ENCODE data around the gene CD46.

CD46 gene

GRCh38 chr1:207838156-207839082 lies 86.6 kb downstream of the CD46 start:
- no peak for TF ChIP-seq CTCF (IDR thresholded peaks at IDR 0.05; ENCODE audit: low read depth, low read length)
- no peak for DNase-seq
- no peaks in the 10 kb centered on the region for H3K9me3 ChIP-seq
- H3K36me3 ChIP-seq = no peaks in the 10 kb centered on the region
- no peaks in the 10 kb centered on the region for H3K27me3 ChIP-seq
- no peak overlapping the region for H3K4me3 ChIP-seq (ENCODE audit: low read depth, low read length)
- no peaks in the 10 kb centered on the region for H3K4me1 ChIP-seq

GRCh38 chr1:207839083-207839413 lies 87.2 kb downstream of the CD46 start:
- no peaks in the 10 kb centered on the region for H3K4me1 ChIP-seq
- no peak overlapping the region for H3K4me3 ChIP-seq (ENCODE audit: low read depth, low read length)
- no peak for TF ChIP-seq CTCF (IDR thresholded peaks at IDR 0.05; ENCODE audit: low read depth, low read length)
- H3K9me3 ChIP-seq = no peaks in the 10 kb centered on the region
- H3K27me3 ChIP-seq = no peaks in the 10 kb centered on the region
- no peak for DNase-seq
- H3K36me3 ChIP-seq = no peaks in the 10 kb centered on the region

GRCh38 chr1:207840380-207840779 lies 88.5 kb downstream of the CD46 start:
- DNase-seq = no peak
- no peaks in the 10 kb centered on the region for H3K36me3 ChIP-seq
- H3K9me3 ChIP-seq = no peaks in the 10 kb centered on the region
- H3K4me1 ChIP-seq = no peaks in the 10 kb centered on the region
- H3K27me3 ChIP-seq = no peaks in the 10 kb centered on the region
- TF ChIP-seq CTCF (IDR thresholded peaks at IDR 0.05; ENCODE audit: low read depth, low read length) = no peak
- H3K4me3 ChIP-seq (ENCODE audit: low read depth, low read length) = no peak overlapping the region

GRCh38 chr1:207841293-207841692 lies 89.4 kb downstream of the CD46 start:
- no peaks in the 10 kb centered on the region for H3K36me3 ChIP-seq
- DNase-seq = no peak
- no peaks in the 10 kb centered on the region for H3K9me3 ChIP-seq
- H3K4me1 ChIP-seq = no peaks in the 10 kb centered on the region
- no peaks in the 10 kb centered on the region for H3K27me3 ChIP-seq
- no peak for TF ChIP-seq CTCF (IDR thresholded peaks at IDR 0.05; ENCODE audit: low read depth, low read length)
- no peak overlapping the region for H3K4me3 ChIP-seq (ENCODE audit: low read depth, low read length)

GRCh38 chr1:207841901-207842300 lies 90.0 kb downstream of the CD46 start:
- Histone ChIP-seq H3K4me3 (ENCODE audit: low read depth, low read length) (no peak overlapping the region), H3K27me3 (no peaks in the 10 kb centered on the region), H3K4me1 (no peaks in the 10 kb centered on the region), H3K9me3 (no peaks in the 10 kb centered on the region), H3K36me3 (no peaks in the 10 kb centered on the region)
- DNase-seq = no peak
- no peak for TF ChIP-seq CTCF (IDR thresholded peaks at IDR 0.05; ENCODE audit: low read depth, low read length)

GRCh38 chr1:207842506-207842905 lies 90.7 kb downstream of the CD46 start:
- no peak for DNase-seq
- H3K27me3 ChIP-seq = no peaks in the 10 kb centered on the region
- no peaks in the 10 kb centered on the region for H3K9me3 ChIP-seq
- H3K36me3 ChIP-seq = no peaks in the 10 kb centered on the region
- H3K4me1 ChIP-seq = no peaks in the 10 kb centered on the region
- H3K4me3 ChIP-seq (ENCODE audit: low read depth, low read length) = no peak overlapping the region
- TF ChIP-seq CTCF (IDR thresholded peaks at IDR 0.05; ENCODE audit: low read depth, low read length) = no peak
